SK-N-SH (cell line): ENCODE data around the gene RAB15.

Experiments
- CTCF ChIP-seq: fragments of 200-600 bp; sonication (generic); IDR thresholded peaks from 2 replicates; pipeline ENCODE4 v1.6.1; 2017; ENCODE audit warnings: antibody characterized with exemption, mild to moderate bottlenecking, moderate library complexity
- GABPA ChIP-seq: IDR thresholded peaks from 2 replicates; pipeline ENCODE4 v1.4.0; 2012; ENCODE audit warnings: low read depth, mild to moderate bottlenecking
- PBX3 ChIP-seq: IDR thresholded peaks from 2 replicates; pipeline ENCODE4; 2012
- REST ChIP-seq: IDR thresholded peaks from 2 replicates; pipeline ENCODE4 v1.6.1; 2012; ENCODE audit warnings: mild to moderate bottlenecking, low read depth, low read length, moderate library complexity
- SMC3 ChIP-seq: IDR thresholded peaks from 2 replicates; pipeline ENCODE4 v1.6.1; 2012; ENCODE audit warnings: low read depth, low read length, improper control_type of control experiment
- TAF1 ChIP-seq: IDR thresholded peaks from 2 replicates; pipeline ENCODE4 v1.6.1; 2012; ENCODE audit warnings: low read depth, mild to moderate bottlenecking, low read length, moderate library complexity, borderline replicate concordance

GRCh38 chr14:64919215-64919614 lies 52.9 kb downstream of the RAB15 start:
- TF ChIP-seq CTCF (no peak), SMC3 (no peak), GABPA (no peak), REST (no peak), TAF1 (no peak), PBX3 (no peak)
